Body of pancreas (tissue), 4 donors: ENCODE results near the gene RREB1.

Experiments
- CTCF ChIP-seq, 7 experiments: fragments of 450-650 bp in 4 of 7; fragments of 200-600 bp in 3 of 7; sonication (generic) in 3 of 7; IDR thresholded peaks; one replicate each; pipeline ENCODE4 v1.5.1; 2016 to 2019; ENCODE audit warnings: antibody characterized with exemption in 7 of 7
- POLR2A ChIP-seq, 3 donors: fragments of 450-650 bp; IDR thresholded peaks; one replicate each; pipeline ENCODE4 v1.6.1; 2016; ENCODE audit warnings: antibody characterized with exemption in 3 of 3, mild to moderate bottlenecking in 2 of 3

DNA sequence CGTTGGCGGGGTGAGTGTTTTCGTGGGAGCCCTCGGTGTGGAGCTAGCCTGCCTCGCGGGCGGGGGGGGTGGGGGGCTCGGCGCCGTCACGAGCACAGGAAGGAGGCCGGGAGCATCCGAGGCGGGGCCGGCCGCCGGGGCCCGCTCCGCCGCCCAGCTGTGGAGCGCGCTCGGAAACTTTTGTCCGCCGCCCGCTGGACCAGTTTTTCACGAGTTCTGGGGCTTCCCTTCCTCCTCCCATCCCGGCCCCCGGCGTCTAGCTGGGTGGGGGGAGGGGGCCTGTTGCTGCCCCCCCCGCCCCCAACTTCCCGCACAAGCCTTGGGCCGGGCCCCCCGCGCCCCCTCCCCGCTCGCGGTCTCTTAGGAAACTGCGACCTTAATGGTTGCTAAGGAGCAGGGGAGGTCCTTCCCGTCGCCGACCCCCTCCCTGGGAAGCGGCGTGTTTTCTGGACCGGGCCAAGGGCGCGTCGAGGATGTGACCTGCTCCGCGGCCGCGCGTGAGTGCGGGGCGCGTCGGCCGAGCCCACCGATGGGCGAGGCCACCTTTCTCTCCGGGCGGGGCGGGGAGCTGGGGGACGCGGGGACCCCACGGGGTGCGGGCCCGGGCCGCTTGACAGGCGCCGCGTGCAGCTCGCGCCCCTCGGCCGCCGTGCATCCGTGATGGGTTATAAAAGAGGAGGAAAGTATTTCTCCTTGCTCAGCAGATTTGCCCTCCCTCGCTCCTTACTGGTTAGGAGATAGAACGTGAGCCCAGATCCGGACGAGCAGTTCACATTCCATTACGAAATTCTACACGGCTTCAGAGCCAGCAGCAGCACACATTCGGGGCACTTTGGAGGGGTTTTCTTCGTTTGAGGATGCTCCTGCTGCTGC is 1.4 kb downstream of the RREB1 start:
- TF ChIP-seq CTCF (IDR thresholded peaks at IDR 0.05) (no peak), POLR2A (IDR thresholded peaks at IDR 0.05) (peak in 1 of 3 donors; percentile 22)
